IPS DF 19.7 (cell line): ENCODE measurements around the gene PCDHB6.
"Not testable (repeated sequence)": the region's sequence is repeated elsewhere in the genome, so short reads cannot be mapped to it uniquely, and the experiment has no call there.

Source experiments
- DNase-seq: peaks from one replicate; pipeline ENCODE4 v3.0.0-alpha.2; 2013; ENCODE audit warnings: low read depth, low spot score

The PCDHB6 gene

GRCh38 chr5:141149812-141150211, at the start of gene PCDHB6:
Gene PCDHB6, plus strand, starts transcription at chr5:141150057. Its CDS starts 201 bp downstream, at chr5:141150258.
- no peak for DNase-seq

GRCh38 chr5:141100243-141100805, 49.5 kb upstream of the PCDHB6 start, which contains the start of gene PCDHB3:
Gene PCDHB3, plus strand, starts transcription at chr5:141100473. Its CDS starts 177 bp downstream, at chr5:141100650.
- DNase-seq: peak; percentile 42

- no peak for DNase-seq
Observed at GRCh38 chr5:141101059-141101458, 48.8 kb upstream of the PCDHB6 start.

- not testable (repeated sequence) for DNase-seq
Observed at GRCh38 chr5:141102070-141102469, 47.8 kb upstream of the PCDHB6 start.

- DNase-seq: not testable (repeated sequence)
Observed at GRCh38 chr5:141102471-141102870, 47.4 kb upstream of the PCDHB6 start.

- DNase-seq: no peak
Observed at GRCh38 chr5:141105350-141105749, 44.5 kb upstream of the PCDHB6 start.

- DNase-seq: no peak
Observed at GRCh38 chr5:141119250-141119649, 30.6 kb upstream of the PCDHB6 start.

- no peak for DNase-seq
Observed at GRCh38 chr5:141121563-141121962, 28.3 kb upstream of the PCDHB6 start, which contains the start of gene PCDHB4. Gene PCDHB4, plus strand, starts transcription at chr5:141121818. Its CDS starts 181 bp downstream, at chr5:141121999.

- no peak for DNase-seq
Observed at GRCh38 chr5:141121985-141122384, 27.9 kb upstream of the PCDHB6 start.

- DNase-seq: not testable (repeated sequence)
Observed at GRCh38 chr5:141123396-141124135, 26.3 kb upstream of the PCDHB6 start.

- DNase-seq: no peak
Observed at GRCh38 chr5:141127305-141127704, 22.6 kb upstream of the PCDHB6 start.

GRCh38 chr5:141135030-141135717, 14.7 kb upstream of the PCDHB6 start, which contains the start of gene PCDHB5:
Gene PCDHB5, plus strand, starts transcription at chr5:141135206. Its CDS starts 229 bp downstream, at chr5:141135435.
- DNase-seq: no peak

GRCh38 chr5:141135718-141136266, 14.1 kb upstream of the PCDHB6 start:
- DNase-seq: no peak

- DNase-seq: not testable (repeated sequence)
Observed at GRCh38 chr5:141137346-141137745, 12.5 kb upstream of the PCDHB6 start.

- DNase-seq: no peak
Observed at GRCh38 chr5:141150224-141150992, 551 bp downstream of the PCDHB6 start.

- DNase-seq: no peak
Observed at GRCh38 chr5:141150993-141151325, 1.1 kb downstream of the PCDHB6 start.

GRCh38 chr5:141151632-141152031, 1.8 kb downstream of the PCDHB6 start:
- not testable (repeated sequence) for DNase-seq

- DNase-seq: not testable (repeated sequence)
Observed at GRCh38 chr5:141152096-141152495, 2.2 kb downstream of the PCDHB6 start.

GRCh38 chr5:141155540-141156374, 5.9 kb downstream of the PCDHB6 start:
- no peak for DNase-seq

GRCh38 chr5:141157356-141157755, 7.5 kb downstream of the PCDHB6 start:
- not testable (repeated sequence) for DNase-seq
